CD4-positive, alpha-beta T cell treated with Interleukin-21 for 1 hour (primary cell): ENCODE measurements around the gene ZBED1.
"Not testable (repeated sequence)": the region's sequence is repeated elsewhere in the genome, so short reads cannot be mapped to it uniquely, and the experiment has no call there.

Source experiments
- DNase-seq: peaks from one replicate; pipeline ENCODE4 v3.0.0-alpha.2; 2020

ZBED1 gene

GRCh38 chrX:2471126-2471525 lies 29.6 kb downstream of the ZBED1 start:
- not testable (repeated sequence) for DNase-seq

- DNase-seq, result not testable (repeated sequence)
Measured at GRCh38 chrX:2469852-2470251, 30.9 kb downstream of the ZBED1 start.

GRCh38 chrX:2469196-2469685 lies 31.5 kb downstream of the ZBED1 start:
- no peak for DNase-seq

- DNase-seq, result no peak
Measured at GRCh38 chrX:2468261-2469195, 32.2 kb downstream of the ZBED1 start.

- no peak for DNase-seq
Measured at GRCh38 chrX:2466876-2467656, 33.7 kb downstream of the ZBED1 start.

GRCh38 chrX:2464677-2465166 lies 36.1 kb downstream of the ZBED1 start:
- no peak for DNase-seq

- DNase-seq, result no peak
Measured at GRCh38 chrX:2463973-2464676, 36.7 kb downstream of the ZBED1 start.

- not testable (repeated sequence) for DNase-seq
Measured at GRCh38 chrX:2463481-2463880, 37.3 kb downstream of the ZBED1 start.

- DNase-seq, result no peak
Measured at GRCh38 chrX:2462780-2463179, 38.0 kb downstream of the ZBED1 start.

GRCh38 chrX:2462074-2462473 lies 38.7 kb downstream of the ZBED1 start:
- DNase-seq, result no peak

- no peak for DNase-seq
Measured at GRCh38 chrX:2461711-2462016, 39.1 kb downstream of the ZBED1 start.

GRCh38 chrX:2460821-2461710 lies 39.7 kb downstream of the ZBED1 start:
- DNase-seq, result not testable (repeated sequence)

- not testable (repeated sequence) for DNase-seq
Measured at GRCh38 chrX:2460048-2460447, 40.7 kb downstream of the ZBED1 start.

- DNase-seq, result no peak
Measured at GRCh38 chrX:2458309-2458708, 42.5 kb downstream of the ZBED1 start.

- DNase-seq, result no peak
Measured at GRCh38 chrX:2457289-2458133, 43.3 kb downstream of the ZBED1 start.

- DNase-seq, result not testable (repeated sequence)
Measured at GRCh38 chrX:2456091-2456490, 44.7 kb downstream of the ZBED1 start.

GRCh38 chrX:2454620-2455019 lies 46.2 kb downstream of the ZBED1 start:
- not testable (repeated sequence) for DNase-seq

- no peak for DNase-seq
Measured at GRCh38 chrX:2452799-2453198, 48.0 kb downstream of the ZBED1 start.

- DNase-seq, result no peak
Measured at GRCh38 chrX:2452317-2452784, 48.4 kb downstream of the ZBED1 start.

GRCh38 chrX:2451501-2452316 lies 49.1 kb downstream of the ZBED1 start:
- no peak for DNase-seq
